ENCODE measurements around the gene FRMPD4. TPM values are rescaled to one million over a fixed set of nuclear protein-coding genes. Genes with fewer than 3 reads are reported as not detected.

FRMPD4 gene
- total RNA-seq, 1 experiment from 2014 or later: 0.24 TPM

- H3K27me3 Mint-ChIP-seq (ENCODE audit: low read depth): peaks cover 5% of the 10 kb centered on the region
- H3K4me3 Mint-ChIP-seq: no peak overlapping the region
- Histone ChIP-seq H3K4me1 (ENCODE audit: insufficient read depth, low read length) (no peaks in the 10 kb centered on the region), H2BK20ac (ENCODE audit: low read depth, low read length, poor library complexity, severe bottlenecking) (no peak overlapping the region), H3K27ac (ENCODE audit: insufficient read length, low read depth, low read length) (no peak overlapping the region), H2AK5ac (ENCODE audit: insufficient read length, low read length) (no peak overlapping the region), H4K91ac (ENCODE audit: insufficient read length, low read depth, low read length) (no peak overlapping the region), H2BK12ac (ENCODE audit: insufficient read length, low read depth, low read length) (no peak overlapping the region), H4K20me1 (ENCODE audit: control insufficient read depth, insufficient read depth, insufficient read length) (no peaks in the 10 kb centered on the region), H3K27me3 (ENCODE audit: insufficient read depth, low read length) (no peaks in the 10 kb centered on the region), H2AFZ (ENCODE audit: low read length) (no peak overlapping the region), H3T11ph (ENCODE audit: low read length) (no peak overlapping the region), H3K4ac (ENCODE audit: low read depth, low read length) (no peak overlapping the region), H3K79me1 (ENCODE audit: insufficient read depth, low read depth, low read length, poor library complexity, severe bottlenecking) (no peaks in the 10 kb centered on the region), H3K14ac (ENCODE audit: insufficient read depth, low read length) (no peak overlapping the region), H3K4me2 (ENCODE audit: insufficient read depth, insufficient read length, low read length) (no peak overlapping the region), H2BK5ac (ENCODE audit: insufficient read length, low read length) (no peak overlapping the region), H3K9ac (ENCODE audit: extremely low read depth, insufficient read length, low read length) (no peak overlapping the region), H3K9me3 (ENCODE audit: control insufficient read depth, low read depth, low read length) (no peaks in the 10 kb centered on the region), H3K23me2 (ENCODE audit: insufficient read length, low read depth, low read length, poor library complexity, severe bottlenecking) (no peaks in the 10 kb centered on the region), H4K5ac (ENCODE audit: insufficient read length, low read depth, low read length) (no peak overlapping the region), H4K8ac (replicated peaks; ENCODE audit: insufficient read length, low read depth, low read length) (no peak overlapping the region), H3K56ac (ENCODE audit: insufficient read length, low read depth, low read length) (no peak overlapping the region), H2BK120ac (ENCODE audit: low read depth, low read length, poor library complexity, severe bottlenecking) (no peak overlapping the region), H3K23ac (ENCODE audit: insufficient read length, low read depth, low read length) (no peak overlapping the region), H3K79me2 (ENCODE audit: insufficient read depth, low read length) (no peaks in the 10 kb centered on the region), H2BK15ac (ENCODE audit: low read depth, low read length) (no peak overlapping the region), H3K18ac (ENCODE audit: insufficient read length, low read depth, low read length) (no peak overlapping the region)
- peak; percentile 38 for DNase-seq
- no peak for TF ChIP-seq CTCF (conservative IDR thresholded peaks at IDR 0.05)
- peaks cover 0 to 2% (median 0%) of the 10 kb centered on the region in 3 experiments; a peak in 2 of 7 replicates for H3K36me3 Mint-ChIP-seq (ENCODE audit: insufficient read depth in 1 of 3, low read depth in 3 of 3)
- no peaks in the 10 kb centered on the region for H3K4me1 Mint-ChIP-seq
- H3K9me3 Mint-ChIP-seq: peaks cover 59 to 65% of the 10 kb centered on the region in 2 experiments
- H3K27ac Mint-ChIP-seq: no peak overlapping the region
- WGBS (ENCODE audit: extremely low coverage, insufficient read length, low lambda C conversion rate): no CpG with 5 or more reads among the region's 8 CpGs
These were observed 582.8 kb downstream of the FRMPD4 start for GRCh38 chrX:12721042-12721441.

Data from H9 (cell line).